GM06990 (cell line): Measurements from ENCODE around the gene RAB14.

Experiments
- DNase-seq: peaks from one replicate; pipeline ENCODE4 v3.0.0-alpha.2; 2011; ENCODE audit not compliant: insufficient read length; ENCODE audit errors: extremely low read depth
- H3K27me3 ChIP-seq: replicated peaks from 2 replicates; pipeline ENCODE4 v1.6.0; 2011; ENCODE audit warnings: low read length; ENCODE audit not compliant: control insufficient read depth, insufficient read depth
- H3K36me3 ChIP-seq: 2 replicates; pipeline ENCODE4 v1.5.1; 2011; ENCODE audit warnings: low read length; ENCODE audit not compliant: control insufficient read depth, insufficient read depth
- H3K4me3 ChIP-seq: replicated peaks from 2 replicates; pipeline ENCODE4 v1.5.1; 2011; ENCODE audit warnings: low read depth, mild to moderate bottlenecking, control low read depth, low read length
- CTCF ChIP-seq: IDR thresholded peaks from 2 replicates; pipeline ENCODE4 v1.5.1; 2011; ENCODE audit warnings: low read length, control low read depth, mild to moderate bottlenecking, inconsistent platforms; ENCODE audit not compliant: insufficient read depth, poor library complexity, severe bottlenecking

The RAB14 gene

GRCh38 chr9:121194730-121195129, 6.9 kb downstream of the RAB14 start:
- H3K4me3 ChIP-seq = no peak overlapping the region
- no peaks in the 10 kb centered on the region; the same call in 1 of the 2 replicates for H3K36me3 ChIP-seq
- TF ChIP-seq CTCF = no peak
- H3K27me3 ChIP-seq = no peaks in the 10 kb centered on the region
- no peak for DNase-seq

- no peak for DNase-seq
- no peak for TF ChIP-seq CTCF
- Histone ChIP-seq H3K4me3 (no peak overlapping the region), H3K27me3 (no peaks in the 10 kb centered on the region), H3K36me3 (no peaks in the 10 kb centered on the region; the same call in 1 of the 2 replicates)
Observed at GRCh38 chr9:121192959-121193640, 8.6 kb downstream of the RAB14 start.

GRCh38 chr9:121192518-121192917, 9.2 kb downstream of the RAB14 start:
- H3K27me3 ChIP-seq = no peaks in the 10 kb centered on the region
- no peaks in the 10 kb centered on the region; the same call in 1 of the 2 replicates for H3K36me3 ChIP-seq
- DNase-seq = no peak
- no peak for TF ChIP-seq CTCF
- no peak overlapping the region for H3K4me3 ChIP-seq

GRCh38 chr9:121191235-121191634, 10.4 kb downstream of the RAB14 start:
- no peak for DNase-seq
- no peak for TF ChIP-seq CTCF

GRCh38 chr9:121189660-121190059, 12.0 kb downstream of the RAB14 start:
- no peak overlapping the region for H3K4me3 ChIP-seq
- H3K36me3 ChIP-seq = peaks cover 2% of the 10 kb centered on the region; the same call in 1 of the 2 replicates
- no peak for TF ChIP-seq CTCF
- no peak for DNase-seq
- H3K27me3 ChIP-seq = no peaks in the 10 kb centered on the region

More at GRCh38 chr9:121191235-121191634, 10.4 kb downstream of the RAB14 start:
- no peaks in the 10 kb centered on the region for H3K27me3 ChIP-seq
- H3K36me3 ChIP-seq = no peaks in the 10 kb centered on the region; the same call in 1 of the 2 replicates
- H3K4me3 ChIP-seq = no peak overlapping the region
